HEK293 (cell line): ENCODE data around the gene ZNF506.

Experiments used
- AEBP2 ChIP-seq: fragments of 450-650 bp; formaldehyde crosslinking; IDR thresholded peaks from 2 replicates; pipeline ENCODE4 v1.5.1; 2016; ENCODE audit warnings: missing biosample characterization, missing genetic modification characterization, borderline replicate concordance
- ATF2 ChIP-seq: fragments of 450-650 bp; formaldehyde crosslinking; IDR thresholded peaks from 2 replicates; pipeline ENCODE4 v1.5.1; 2016; ENCODE audit warnings: missing biosample characterization, missing genetic modification characterization, low read depth
- OVOL3 ChIP-seq: fragments of 450-650 bp; formaldehyde crosslinking; IDR thresholded peaks from 2 replicates; pipeline ENCODE4 v1.5.1; 2016; ENCODE audit warnings: missing biosample characterization, missing genetic modification characterization
- PRDM10 ChIP-seq: fragments of 450-650 bp; formaldehyde crosslinking; IDR thresholded peaks from 2 replicates; pipeline ENCODE4 v1.5.1; 2016; ENCODE audit warnings: missing biosample characterization, missing genetic modification characterization
- PRDM2 ChIP-seq: fragments of 450-650 bp; formaldehyde crosslinking; IDR thresholded peaks from 2 replicates; pipeline ENCODE4 v1.5.1; 2016; ENCODE audit warnings: missing biosample characterization, missing genetic modification characterization, borderline replicate concordance
- REST ChIP-seq: fragments of 450-650 bp; formaldehyde crosslinking; IDR thresholded peaks from 2 replicates; pipeline ENCODE4 v1.5.1; 2016; ENCODE audit warnings: missing biosample characterization, missing genetic modification characterization
- ZBTB1 ChIP-seq: fragments of 450-650 bp; formaldehyde crosslinking; IDR thresholded peaks from 2 replicates; pipeline ENCODE4 v1.5.1; 2016; ENCODE audit warnings: missing biosample characterization, missing genetic modification characterization
- ZBTB20 ChIP-seq: fragments of 450-650 bp; formaldehyde crosslinking; IDR thresholded peaks from 2 replicates; pipeline ENCODE4 v1.5.1; 2016; ENCODE audit warnings: missing biosample characterization, missing genetic modification characterization
- ZBTB44 ChIP-seq: fragments of 450-650 bp; IDR thresholded peaks from 2 replicates; pipeline ENCODE4 v1.5.1; 2018; ENCODE audit warnings: missing biosample characterization, mild to moderate bottlenecking, missing genetic modification characterization
- ZFHX2 ChIP-seq: fragments of 450-650 bp; formaldehyde crosslinking; conservative IDR thresholded peaks from 2 replicates; pipeline ENCODE4 v1.5.1; 2016; ENCODE audit warnings: missing biosample characterization, missing genetic modification characterization
- ZFP41 ChIP-seq: fragments of 450-650 bp; formaldehyde crosslinking; IDR thresholded peaks from 2 replicates; pipeline ENCODE4 v1.5.1; 2016; ENCODE audit warnings: missing biosample characterization, missing genetic modification characterization, borderline replicate concordance
- ZNF146 ChIP-seq: fragments of 450-650 bp; formaldehyde crosslinking; IDR thresholded peaks from 2 replicates; pipeline ENCODE4 v1.5.1; 2016; ENCODE audit warnings: missing biosample characterization, missing genetic modification characterization
- ZNF16 ChIP-seq: fragments of 450-650 bp; formaldehyde crosslinking; IDR thresholded peaks from 2 replicates; pipeline ENCODE4 v1.5.1; 2016; ENCODE audit warnings: low read depth, missing biosample characterization, missing genetic modification characterization
- ZNF48 ChIP-seq: fragments of 450-650 bp; formaldehyde crosslinking; IDR thresholded peaks from 2 replicates; pipeline ENCODE4 v1.5.1; 2016; ENCODE audit warnings: missing biosample characterization, missing genetic modification characterization
- ZNF555 ChIP-seq: fragments of 450-650 bp; formaldehyde crosslinking; conservative IDR thresholded peaks from 2 replicates; pipeline ENCODE4 v1.5.1; 2017; ENCODE audit warnings: missing biosample characterization, mild to moderate bottlenecking, missing genetic modification characterization, inconsistent platforms
- ZNF571 ChIP-seq: fragments of 450-650 bp; formaldehyde crosslinking; IDR thresholded peaks from 2 replicates; pipeline ENCODE4 v1.5.0; 2017; ENCODE audit warnings: missing biosample characterization, missing genetic modification characterization
- ZNF639 ChIP-seq: fragments of 450-650 bp; formaldehyde crosslinking; IDR thresholded peaks from 2 replicates; pipeline ENCODE4 v1.5.1; 2016; ENCODE audit warnings: missing biosample characterization, missing genetic modification characterization

The ZNF506 gene

GRCh38 chr19:19776206-19777008 is 45.1 kb downstream of the ZNF506 start (continued):
- TF ChIP-seq PRDM10: peak; percentile 69; the same call in 1 of the 2 replicates
- no peak for TF ChIP-seq ZFP41
- TF ChIP-seq ZBTB1: no peak
- no peak for TF ChIP-seq OVOL3
- TF ChIP-seq ZNF639 (tag by site-specific recombination): no peak
- TF ChIP-seq AEBP2 (tag by site-specific recombination): no peak
- TF ChIP-seq ZNF571 (tag by site-specific recombination): no peak
- TF ChIP-seq ATF2 (tag by site-specific recombination): no peak
- no peak for TF ChIP-seq ZNF16
- no peak for TF ChIP-seq REST (tag by site-specific recombination)
- no peak for TF ChIP-seq ZNF146
- TF ChIP-seq ZNF48 (tag by site-specific recombination): no peak
- peak; percentile 48 for TF ChIP-seq ZFHX2 (tag by site-specific recombination)
- no peak for TF ChIP-seq ZBTB44
- no peak for TF ChIP-seq PRDM2 (tag by site-specific recombination)
- no peak for TF ChIP-seq ZNF555
- TF ChIP-seq ZBTB20 (tag by site-specific recombination): peak; percentile 89
